ENCODE data around the gene SPPL3. TPM values are rescaled to one million over a fixed set of nuclear protein-coding genes. Genes with fewer than 3 reads are reported as not detected.

Gene SPPL3
- total RNA-seq, 3 donors from 2014 or later = 21.6 to 28.0 (median 22.8) TPM

GRCh38 chr12:120879102-120879501 is 25.1 kb downstream of the SPPL3 start:
- DNase-seq = no peak
- no peak for ATAC-seq
- H3K4me3 Mint-ChIP-seq = no peak overlapping the region
- no peaks in the 10 kb centered on the region for H3K27me3 Mint-ChIP-seq (ENCODE audit: low read depth)
- no peaks in the 10 kb centered on the region for H3K9me3 Mint-ChIP-seq
- peaks cover 49% of the 10 kb centered on the region for H3K4me1 Mint-ChIP-seq (ENCODE audit: low read depth)
- peaks cover 5% of the 10 kb centered on the region for H3K36me3 Mint-ChIP-seq (ENCODE audit: insufficient read depth)

- no peak for ATAC-seq
- DNase-seq = no peak
- H3K9me3 Mint-ChIP-seq = no peaks in the 10 kb centered on the region
- H3K27me3 Mint-ChIP-seq (ENCODE audit: low read depth) = no peaks in the 10 kb centered on the region
- peaks cover 13% of the 10 kb centered on the region for H3K36me3 Mint-ChIP-seq (ENCODE audit: insufficient read depth)
- H3K4me3 Mint-ChIP-seq = no peak overlapping the region
- peaks cover 49% of the 10 kb centered on the region for H3K4me1 Mint-ChIP-seq (ENCODE audit: low read depth)
Measured at GRCh38 chr12:120874547-120875245, 29.5 kb downstream of the SPPL3 start.

- Mint-ChIP-seq H3K9me3 (no peaks in the 10 kb centered on the region), H3K36me3 (ENCODE audit: insufficient read depth) (peaks cover 9% of the 10 kb centered on the region), H3K27me3 (ENCODE audit: low read depth) (no peaks in the 10 kb centered on the region), H3K4me1 (ENCODE audit: low read depth) (peaks cover 42% of the 10 kb centered on the region), H3K4me3 (no peak overlapping the region)
- DNase-seq (no peak), ATAC-seq (no peak)
Measured at GRCh38 chr12:120873226-120873625, 30.9 kb downstream of the SPPL3 start.

GRCh38 chr12:120872487-120872886 is 31.7 kb downstream of the SPPL3 start:
- Mint-ChIP-seq H3K4me3 (no peak overlapping the region), H3K27me3 (ENCODE audit: low read depth) (no peaks in the 10 kb centered on the region), H3K36me3 (ENCODE audit: insufficient read depth) (peaks cover 9% of the 10 kb centered on the region), H3K9me3 (no peaks in the 10 kb centered on the region), H3K4me1 (ENCODE audit: low read depth) (peaks cover 42% of the 10 kb centered on the region)
- DNase-seq (no peak), ATAC-seq (no peak)

- ATAC-seq (no peak), DNase-seq (no peak)
- Mint-ChIP-seq H3K4me3 (no peak overlapping the region), H3K36me3 (ENCODE audit: insufficient read depth) (peaks cover 9% of the 10 kb centered on the region), H3K4me1 (ENCODE audit: low read depth) (peaks cover 38% of the 10 kb centered on the region), H3K27me3 (ENCODE audit: low read depth) (no peaks in the 10 kb centered on the region), H3K9me3 (no peaks in the 10 kb centered on the region)
Measured at GRCh38 chr12:120870415-120870814, 33.7 kb downstream of the SPPL3 start.

GRCh38 chr12:120869376-120869775 is 34.8 kb downstream of the SPPL3 start:
- H3K9me3 Mint-ChIP-seq = no peaks in the 10 kb centered on the region
- peaks cover 9% of the 10 kb centered on the region for H3K36me3 Mint-ChIP-seq (ENCODE audit: insufficient read depth)
- no peaks in the 10 kb centered on the region for H3K27me3 Mint-ChIP-seq (ENCODE audit: low read depth)
- no peak for ATAC-seq
- H3K4me3 Mint-ChIP-seq = no peak overlapping the region
- no peak for DNase-seq
- peaks cover 37% of the 10 kb centered on the region for H3K4me1 Mint-ChIP-seq (ENCODE audit: low read depth)

- DNase-seq = no peak
- Mint-ChIP-seq H3K4me3 (no peak overlapping the region), H3K27me3 (ENCODE audit: low read depth) (no peaks in the 10 kb centered on the region), H3K36me3 (ENCODE audit: insufficient read depth) (peaks cover 6% of the 10 kb centered on the region), H3K4me1 (ENCODE audit: low read depth) (peaks cover 28% of the 10 kb centered on the region), H3K9me3 (no peaks in the 10 kb centered on the region)
- no peak for ATAC-seq
Measured at GRCh38 chr12:120866108-120866507, 38.0 kb downstream of the SPPL3 start.

- no peaks in the 10 kb centered on the region for H3K9me3 Mint-ChIP-seq
- H3K4me3 Mint-ChIP-seq = no peak overlapping the region
- peak; percentile 60 to 78 for ATAC-seq
- H3K36me3 Mint-ChIP-seq (ENCODE audit: insufficient read depth) = peaks cover 4% of the 10 kb centered on the region
- H3K4me1 Mint-ChIP-seq (ENCODE audit: low read depth) = peaks cover 26% of the 10 kb centered on the region
- no peak for DNase-seq
- H3K27me3 Mint-ChIP-seq (ENCODE audit: low read depth) = no peaks in the 10 kb centered on the region
Measured at GRCh38 chr12:120865098-120865497, 39.1 kb downstream of the SPPL3 start.

- Mint-ChIP-seq H3K9me3 (peaks cover 9% of the 10 kb centered on the region), H3K4me1 (ENCODE audit: low read depth) (peaks cover 26% of the 10 kb centered on the region), H3K4me3 (no peak overlapping the region), H3K27me3 (ENCODE audit: low read depth) (no peaks in the 10 kb centered on the region), H3K36me3 (ENCODE audit: insufficient read depth) (peaks cover 12% of the 10 kb centered on the region)
- DNase-seq (no peak), ATAC-seq (no peak)
Measured at GRCh38 chr12:120862664-120863063, 41.5 kb downstream of the SPPL3 start.

- Mint-ChIP-seq H3K9me3 (peaks cover 12% of the 10 kb centered on the region), H3K36me3 (ENCODE audit: insufficient read depth) (peaks cover 14% of the 10 kb centered on the region), H3K27me3 (ENCODE audit: low read depth) (no peaks in the 10 kb centered on the region), H3K4me1 (ENCODE audit: low read depth) (peaks cover 37% of the 10 kb centered on the region), H3K4me3 (no peak overlapping the region)
- DNase-seq = no peak
- ATAC-seq = no peak
Measured at GRCh38 chr12:120861074-120861795, 42.9 kb downstream of the SPPL3 start.

GRCh38 chr12:120858306-120859088 is 45.7 kb downstream of the SPPL3 start:
- Mint-ChIP-seq H3K4me1 (ENCODE audit: low read depth) (peaks cover 47% of the 10 kb centered on the region), H3K9me3 (peaks cover 12% of the 10 kb centered on the region), H3K36me3 (ENCODE audit: insufficient read depth) (peaks cover 14% of the 10 kb centered on the region), H3K27me3 (ENCODE audit: low read depth) (no peaks in the 10 kb centered on the region), H3K4me3 (no peak overlapping the region)
- DNase-seq (no peak), ATAC-seq (no peak)

GRCh38 chr12:120856980-120857379 is 47.2 kb downstream of the SPPL3 start:
- peaks cover 50% of the 10 kb centered on the region for H3K4me1 Mint-ChIP-seq (ENCODE audit: low read depth)
- H3K36me3 Mint-ChIP-seq (ENCODE audit: insufficient read depth) = peaks cover 14% of the 10 kb centered on the region
- H3K4me3 Mint-ChIP-seq = no peak overlapping the region
- peaks cover 12% of the 10 kb centered on the region for H3K9me3 Mint-ChIP-seq
- no peaks in the 10 kb centered on the region for H3K27me3 Mint-ChIP-seq (ENCODE audit: low read depth)
- DNase-seq = no peak
- peak; percentile 46 to 50 for ATAC-seq

- Mint-ChIP-seq H3K27me3 (ENCODE audit: low read depth) (no peaks in the 10 kb centered on the region), H3K4me1 (ENCODE audit: low read depth) (peaks cover 57% of the 10 kb centered on the region), H3K4me3 (no peak overlapping the region), H3K36me3 (ENCODE audit: insufficient read depth) (peaks cover 12% of the 10 kb centered on the region), H3K9me3 (peaks cover 12% of the 10 kb centered on the region)
- DNase-seq = no peak
- ATAC-seq = no peak
Measured at GRCh38 chr12:120855823-120856588, 48.2 kb downstream of the SPPL3 start.

- H3K27me3 Mint-ChIP-seq (ENCODE audit: low read depth) = no peaks in the 10 kb centered on the region
- H3K4me3 Mint-ChIP-seq = no peak overlapping the region
- H3K9me3 Mint-ChIP-seq = peaks cover 12% of the 10 kb centered on the region
- DNase-seq = no peak
- no peak for ATAC-seq
- H3K4me1 Mint-ChIP-seq (ENCODE audit: low read depth) = peaks cover 68% of the 10 kb centered on the region
- peaks cover 12% of the 10 kb centered on the region for H3K36me3 Mint-ChIP-seq (ENCODE audit: insufficient read depth)
Measured at GRCh38 chr12:120854804-120855203, 49.4 kb downstream of the SPPL3 start.
